Gastrocnemius medialis (tissue), 4 donors: ENCODE measurements around the gene KIF20B.

Experiments used
- CTCF ChIP-seq, 5 experiments: fragments of 450-650 bp in 3 of 5; fragments of 200-600 bp in 2 of 5; sonication (generic) in 2 of 5; IDR thresholded peaks in 4 of 5; conservative IDR thresholded peaks in 1 of 5; 1 replicate in 4 of 5; 2 replicates in 1 of 5; pipeline ENCODE4 v1.5.1; 2016 to 2019; ENCODE audit warnings: antibody characterized with exemption in 5 of 5, mild to moderate bottlenecking in 3 of 5, moderate library complexity in 3 of 5
- POLR2A ChIP-seq, 2 donors: fragments of 450-650 bp; IDR thresholded peaks; one replicate each; pipeline ENCODE4 v1.6.1; 2017; ENCODE audit warnings: antibody characterized with exemption in 2 of 2, mild to moderate bottlenecking in 2 of 2, moderate library complexity in 2 of 2

- TF ChIP-seq CTCF (IDR thresholded peaks at IDR 0.05 in 4 of 5, conservative IDR thresholded peaks at IDR 0.05 in 1 of 5) (no peak), POLR2A (IDR thresholded peaks at IDR 0.05) (no peak)
Measured at GRCh38 chr10:89776665-89777064, 75.3 kb downstream of the KIF20B start.
